ENCODE results near the gene DRAP1.

DRAP1 gene

DNA sequence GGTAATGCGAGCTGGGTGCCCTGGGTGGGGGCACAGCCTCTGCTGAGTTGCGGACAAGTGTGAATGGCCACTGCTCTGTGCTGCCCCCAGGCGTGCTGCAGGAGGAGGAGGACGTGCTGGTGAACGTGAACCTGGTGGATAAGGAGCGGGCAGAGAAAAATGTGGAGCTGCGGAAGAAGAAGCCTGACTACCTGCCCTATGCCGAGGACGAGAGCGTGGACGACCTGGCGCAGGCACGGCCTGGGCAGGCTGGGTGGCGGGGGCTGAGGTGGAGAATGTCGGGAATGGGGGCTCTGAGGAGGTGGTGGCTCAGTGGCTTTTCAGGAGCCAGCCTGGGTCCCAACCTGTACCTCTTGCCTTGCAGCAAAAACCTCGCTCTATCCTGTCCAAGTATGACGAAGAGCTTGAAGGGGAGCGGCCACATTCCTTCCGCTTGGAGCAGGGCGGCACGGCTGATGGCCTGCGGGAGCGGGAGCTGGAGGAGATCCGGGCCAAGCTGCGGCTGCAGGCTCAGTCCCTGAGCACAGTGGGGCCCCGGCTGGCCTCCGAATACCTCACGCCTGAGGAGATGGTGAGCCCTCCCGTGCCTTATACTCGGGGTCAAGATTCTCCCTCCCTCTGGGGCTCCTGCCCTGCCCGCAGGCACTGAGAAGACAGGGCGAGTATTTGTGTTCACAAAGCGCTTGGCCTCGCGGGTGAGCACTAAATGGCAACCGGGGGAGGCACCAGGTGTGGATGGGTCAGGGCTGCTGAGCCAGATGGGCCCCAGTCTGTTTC is 46.9 kb downstream of the DRAP1 start:
- DNase-seq = no peak

DNA sequence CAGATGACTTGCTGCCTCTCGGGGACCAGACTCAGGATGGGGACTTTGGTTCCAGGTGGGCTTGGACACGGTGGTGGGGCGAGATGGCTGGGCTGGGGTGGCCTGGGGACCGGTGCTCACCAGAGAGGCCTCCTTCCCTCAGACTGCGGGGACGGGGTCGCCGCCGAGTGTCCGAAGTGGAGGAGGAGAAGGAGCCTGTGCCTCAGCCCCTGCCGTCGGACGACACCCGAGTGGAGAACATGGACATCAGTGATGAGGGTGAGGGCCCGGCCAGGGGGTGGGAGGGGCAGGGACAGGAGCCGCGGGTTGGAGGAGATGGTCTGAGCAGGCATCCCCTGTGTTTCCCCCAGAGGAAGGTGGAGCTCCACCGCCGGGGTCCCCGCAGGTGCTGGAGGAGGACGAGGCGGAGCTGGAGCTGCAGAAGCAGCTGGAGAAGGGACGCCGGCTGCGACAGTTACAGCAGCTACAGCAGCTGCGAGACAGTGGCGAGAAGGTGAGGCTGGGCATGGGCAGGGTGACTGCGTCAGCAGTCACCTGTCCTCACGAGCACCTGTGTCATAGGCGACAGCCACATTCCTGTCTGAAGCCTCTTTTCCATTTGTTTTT is 48.2 kb downstream of the DRAP1 start:
- DNase-seq = no peak

DNA sequence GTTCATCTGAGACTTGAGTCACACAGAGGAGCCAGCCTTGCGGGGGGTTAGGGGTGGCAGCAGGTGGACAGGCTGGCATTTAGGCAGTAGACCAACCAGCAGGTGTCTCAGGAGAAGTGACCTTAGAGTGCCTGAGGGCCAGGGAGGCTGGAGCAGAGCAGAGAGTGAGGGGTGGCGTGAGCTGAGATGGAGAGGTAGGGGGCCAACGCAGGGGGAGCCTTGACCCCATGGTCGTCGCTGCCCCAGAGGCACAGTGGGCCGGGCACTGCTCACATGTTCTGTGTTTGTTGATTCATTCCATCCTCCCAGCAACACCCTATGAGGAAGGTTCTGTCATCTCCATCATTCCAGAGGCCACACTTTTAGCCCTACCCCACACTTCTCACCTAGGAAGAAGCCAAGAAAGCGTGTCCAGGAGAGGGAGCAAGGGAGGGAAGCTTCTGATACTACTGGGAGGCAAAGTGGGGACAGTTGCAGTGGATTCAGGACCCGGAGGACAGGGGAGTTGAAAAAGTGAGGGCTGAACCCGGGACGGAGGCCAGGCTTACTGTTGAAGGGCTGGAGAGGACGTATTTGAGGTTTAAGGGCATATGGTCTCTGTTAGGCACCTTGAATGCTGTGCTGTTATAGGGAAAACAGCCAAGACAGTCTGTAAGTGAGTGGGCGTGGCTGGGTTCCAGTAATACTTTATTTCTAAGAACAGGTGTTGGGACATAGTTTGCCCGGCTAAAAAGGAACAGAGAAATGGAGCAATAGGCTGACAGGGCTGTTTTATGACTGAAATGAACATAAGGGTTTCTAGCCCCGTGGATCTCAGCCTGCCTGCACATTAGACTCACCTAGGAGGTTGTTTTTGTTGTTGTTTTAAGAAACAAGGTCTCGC is 49.6 kb downstream of the DRAP1 start:
- DNase-seq = no peak

Data from activated CD4-positive, alpha-beta T cell treated with anti-CD3 and anti-CD28 coated beads, Interleukin-2, amount 50 U/mL, for 1 hour (primary cell).